ENCODE measurements around the gene RAB3GAP2. TPM values are rescaled to one million over a fixed set of nuclear protein-coding genes. Genes with fewer than 3 reads are reported as not detected.
"Not testable (repeated sequence)": the region's sequence is repeated elsewhere in the genome, so short reads cannot be mapped to it uniquely, and the experiment has no call there.

RAB3GAP2 gene
- total RNA-seq, 1 donor from 2014 or later, result 22.1 TPM

- intact Hi-C loops (cut with DNase I), result no loop called here
- ATAC-seq (no peak), DNase-seq (ENCODE audit: missing footprints) (no peak)
Observed at GRCh38 chr1:220124542-220124941, 147.7 kb downstream of the RAB3GAP2 start.

DNA sequence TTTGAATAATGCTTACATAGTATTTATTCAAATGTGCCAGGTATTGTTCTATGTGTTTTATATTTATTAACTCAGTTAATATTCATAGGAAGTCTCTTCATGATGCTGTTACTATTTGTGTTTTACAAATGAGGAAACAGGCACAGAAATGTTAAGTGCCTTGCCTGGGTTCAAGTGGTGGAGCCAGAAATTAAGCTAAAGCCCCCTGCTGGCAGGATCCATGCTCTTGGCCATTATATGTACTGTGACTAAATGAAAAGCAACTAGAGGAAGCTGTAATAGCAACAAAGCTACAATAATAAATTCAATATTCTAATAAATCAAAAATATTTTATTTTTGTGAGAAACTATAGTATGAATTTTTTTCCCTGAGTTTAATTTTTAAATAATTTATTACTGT, 148.4 kb downstream of the RAB3GAP2 start:
- intact Hi-C loops (cut with DNase I), result no loop called here
- DNase-seq (ENCODE audit: missing footprints), result no peak
- ATAC-seq, result no peak

DNA sequence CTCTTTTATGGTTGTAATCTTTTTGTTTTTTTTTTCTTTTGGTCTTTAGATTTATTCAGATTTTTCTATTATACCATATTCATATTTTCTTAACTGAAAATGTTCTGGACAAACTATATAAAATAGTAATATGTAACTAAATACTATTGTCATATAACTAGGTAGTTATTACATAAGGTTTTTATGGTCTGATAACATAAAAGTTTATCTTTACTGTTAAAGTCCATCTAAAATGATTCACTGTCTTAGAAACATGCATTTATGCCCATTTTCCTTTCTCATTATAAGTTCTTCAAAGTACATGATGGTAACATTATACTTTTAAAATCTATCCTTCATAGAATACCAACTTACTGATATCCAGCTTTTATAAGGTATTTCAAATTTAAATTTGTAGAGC, 149.2 kb downstream of the RAB3GAP2 start:
- intact Hi-C loops (cut with DNase I), result no loop called here
- DNase-seq (ENCODE audit: missing footprints) (no peak), ATAC-seq (no peak)

- ATAC-seq (no peak), DNase-seq (ENCODE audit: missing footprints) (no peak)
- intact Hi-C loops (cut with DNase I), result no loop called here
Observed at GRCh38 chr1:220121791-220122530, 150.3 kb downstream of the RAB3GAP2 start.

GRCh38 chr1:220119043-220119512, 153.2 kb downstream of the RAB3GAP2 start:
- no peak for ATAC-seq
- no peak for DNase-seq (ENCODE audit: missing footprints)
- intact Hi-C loops (cut with DNase I), result no loop called here

DNA sequence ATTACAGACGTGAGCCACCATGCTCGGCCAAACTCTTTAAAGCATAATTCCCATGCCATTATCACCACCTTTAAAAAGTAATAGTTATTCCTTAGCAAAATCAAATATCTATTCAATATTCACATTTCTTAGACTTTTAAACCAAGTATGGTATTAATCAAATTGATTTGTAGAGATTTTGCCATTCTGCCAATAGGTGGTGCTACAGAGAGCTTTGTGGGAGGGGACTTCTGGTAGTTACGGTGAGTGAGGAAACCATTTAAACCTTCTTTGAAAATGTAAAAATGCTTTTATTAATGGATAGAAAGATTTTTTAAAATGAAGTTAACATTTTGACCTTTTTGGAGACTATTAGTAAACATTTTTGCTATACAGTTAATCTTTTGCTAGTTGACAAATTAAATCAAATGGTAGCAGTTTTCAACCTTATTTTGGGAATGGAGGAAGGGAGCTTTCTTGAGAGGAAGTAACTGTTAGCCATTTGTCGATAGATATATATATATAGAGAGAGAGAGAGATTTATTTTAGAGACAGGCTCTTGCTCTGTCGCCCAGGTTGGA, 159.0 kb downstream of the RAB3GAP2 start:
- DNase-seq (ENCODE audit: missing footprints) (no peak), ATAC-seq (no peak)
- intact Hi-C loops (cut with DNase I), result no loop called here

- DNase-seq (ENCODE audit: missing footprints); ATAC-seq; intact Hi-C loops (cut with DNase I): not testable (repeated sequence)
Observed at GRCh38 chr1:220112600-220112999, 159.7 kb downstream of the RAB3GAP2 start.

DNA sequence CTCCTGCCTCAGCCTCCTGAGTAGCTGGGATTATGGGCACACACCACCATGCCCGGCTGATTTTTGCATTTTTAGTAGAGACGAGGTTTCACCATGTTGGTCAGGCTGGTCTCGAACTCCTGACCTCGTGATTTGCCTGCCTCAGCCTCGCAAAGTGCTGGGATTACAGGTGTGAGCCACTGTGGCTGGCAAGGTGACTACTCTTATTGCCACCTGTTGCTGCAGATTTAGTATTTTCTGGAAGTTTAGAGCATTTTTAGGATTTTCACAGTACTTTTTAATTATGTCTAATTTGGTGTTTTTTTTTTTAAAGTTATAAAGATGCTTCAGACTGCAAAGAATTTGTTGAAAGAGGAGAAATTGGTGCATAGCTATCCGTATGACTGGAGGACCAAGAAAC, 161.8 kb downstream of the RAB3GAP2 start:
- DNase-seq (ENCODE audit: missing footprints); ATAC-seq; intact Hi-C loops (cut with DNase I): not testable (repeated sequence)

- ATAC-seq, result no peak
- intact Hi-C loops (cut with DNase I), result no loop called here
- no peak for DNase-seq (ENCODE audit: missing footprints)
Observed at GRCh38 chr1:220099826-220100225, 172.4 kb downstream of the RAB3GAP2 start.

Small RNA genes lying within 50 kb of the gene (microRNA-seq; reads per million reads assigned to microRNA genes)
- gene MIR194-1, result not detected
- not detected for gene MIR215
- gene MIR664A, result 224 reads per million, percentile 62 among the genes with 10 or more reads in this experiment

Other genes starting within 250 kb of the RAB3GAP2 start
- gene EPRS1, start 225.9 kb downstream of the RAB3GAP2 start, total RNA-seq, result 60.1 TPM
- gene BPNT1, start 182.7 kb downstream of the RAB3GAP2 start, total RNA-seq, result 19.1 TPM
- 82.3 TPM for gene IARS2, start 178.3 kb downstream of the RAB3GAP2 start, total RNA-seq

All from Right ventricle myocardium inferior (tissue), 1 donor.